Breast epithelium (tissue), 3 donors: Measurements from ENCODE around the gene TCF7L1.

Source experiments
- CTCF ChIP-seq, 3 donors: fragments of 450-650 bp; IDR thresholded peaks; one replicate each; pipeline ENCODE4 v1.5.1; 2016 to 2017; ENCODE audit warnings: antibody characterized with exemption in 3 of 3, mild to moderate bottlenecking in 3 of 3, moderate library complexity in 3 of 3
- POLR2AphosphoS5 ChIP-seq, 3 donors: sonication (generic); formaldehyde crosslinking; IDR thresholded peaks; one replicate each; pipeline ENCODE4 v1.6.1; 2017; ENCODE audit warnings: antibody characterized with exemption in 3 of 3

GRCh38 chr2:85148190-85148589, 15.0 kb downstream of the TCF7L1 start:
- TF ChIP-seq CTCF (IDR thresholded peaks at IDR 0.05) (no peak), POLR2AphosphoS5 (IDR thresholded peaks at IDR 0.05) (no peak)
